LNCAP (cell line): ENCODE data around the gene HDAC4.

Experiments used
- TF ChIP-seq, protein P1 (sequence below): fragments of 450-650 bp; IDR thresholded peaks from 2 replicates; pipeline ENCODE4 v1.5.1; 2017; ENCODE audit warnings: mild to moderate bottlenecking

HDAC4 gene

DNA sequence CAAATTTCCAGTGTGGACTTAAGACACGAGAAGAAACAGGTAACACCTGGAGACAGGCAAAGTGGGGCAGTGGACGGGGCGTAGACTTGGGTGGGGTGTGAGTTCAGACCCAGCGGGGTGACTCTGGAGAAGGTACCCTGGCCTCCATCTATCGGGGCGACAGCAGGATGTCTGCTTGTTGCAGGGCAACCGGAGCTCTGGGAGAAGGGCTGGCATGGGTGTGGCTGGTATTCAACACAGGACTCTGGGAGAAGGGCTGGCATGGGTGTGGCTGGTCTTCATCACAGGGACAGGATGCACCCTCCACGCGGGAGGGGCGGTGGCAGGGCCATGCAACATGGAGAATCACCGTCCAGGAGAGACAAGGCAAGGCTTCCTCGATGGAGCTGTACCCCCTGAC lies 198.5 kb downstream of the HDAC4 start:
- TF ChIP-seq, protein P1, sequence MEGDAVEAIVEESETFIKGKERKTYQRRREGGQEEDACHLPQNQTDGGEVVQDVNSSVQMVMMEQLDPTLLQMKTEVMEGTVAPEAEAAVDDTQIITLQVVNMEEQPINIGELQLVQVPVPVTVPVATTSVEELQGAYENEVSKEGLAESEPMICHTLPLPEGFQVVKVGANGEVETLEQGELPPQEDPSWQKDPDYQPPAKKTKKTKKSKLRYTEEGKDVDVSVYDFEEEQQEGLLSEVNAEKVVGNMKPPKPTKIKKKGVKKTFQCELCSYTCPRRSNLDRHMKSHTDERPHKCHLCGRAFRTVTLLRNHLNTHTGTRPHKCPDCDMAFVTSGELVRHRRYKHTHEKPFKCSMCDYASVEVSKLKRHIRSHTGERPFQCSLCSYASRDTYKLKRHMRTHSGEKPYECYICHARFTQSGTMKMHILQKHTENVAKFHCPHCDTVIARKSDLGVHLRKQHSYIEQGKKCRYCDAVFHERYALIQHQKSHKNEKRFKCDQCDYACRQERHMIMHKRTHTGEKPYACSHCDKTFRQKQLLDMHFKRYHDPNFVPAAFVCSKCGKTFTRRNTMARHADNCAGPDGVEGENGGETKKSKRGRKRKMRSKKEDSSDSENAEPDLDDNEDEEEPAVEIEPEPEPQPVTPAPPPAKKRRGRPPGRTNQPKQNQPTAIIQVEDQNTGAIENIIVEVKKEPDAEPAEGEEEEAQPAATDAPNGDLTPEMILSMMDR, result no peak

- TF ChIP-seq, protein P1, result no peak
Measured at GRCh38 chr2:239201884-239202283, 198.9 kb downstream of the HDAC4 start.

DNA sequence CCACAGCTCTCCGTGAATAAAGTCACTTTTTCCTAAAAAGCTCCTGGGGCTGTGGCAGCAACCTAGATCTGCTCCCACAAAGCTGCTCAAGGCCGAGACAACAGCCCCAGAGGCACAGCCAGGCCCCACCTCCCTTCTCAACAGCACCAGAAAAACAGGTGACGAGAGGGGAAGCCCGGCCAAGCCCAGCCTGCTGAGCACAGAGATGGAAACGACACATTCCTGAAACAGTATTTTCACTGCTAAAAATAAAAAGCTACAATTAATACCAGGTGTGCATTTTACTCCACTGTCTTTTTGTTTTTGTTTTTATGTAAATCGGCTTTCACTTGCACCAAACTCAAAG lies 199.3 kb downstream of the HDAC4 start:
- TF ChIP-seq, protein P1, result no peak

GRCh38 chr2:239200646-239201530 lies 199.9 kb downstream of the HDAC4 start:
- TF ChIP-seq, protein P1, result no peak

DNA sequence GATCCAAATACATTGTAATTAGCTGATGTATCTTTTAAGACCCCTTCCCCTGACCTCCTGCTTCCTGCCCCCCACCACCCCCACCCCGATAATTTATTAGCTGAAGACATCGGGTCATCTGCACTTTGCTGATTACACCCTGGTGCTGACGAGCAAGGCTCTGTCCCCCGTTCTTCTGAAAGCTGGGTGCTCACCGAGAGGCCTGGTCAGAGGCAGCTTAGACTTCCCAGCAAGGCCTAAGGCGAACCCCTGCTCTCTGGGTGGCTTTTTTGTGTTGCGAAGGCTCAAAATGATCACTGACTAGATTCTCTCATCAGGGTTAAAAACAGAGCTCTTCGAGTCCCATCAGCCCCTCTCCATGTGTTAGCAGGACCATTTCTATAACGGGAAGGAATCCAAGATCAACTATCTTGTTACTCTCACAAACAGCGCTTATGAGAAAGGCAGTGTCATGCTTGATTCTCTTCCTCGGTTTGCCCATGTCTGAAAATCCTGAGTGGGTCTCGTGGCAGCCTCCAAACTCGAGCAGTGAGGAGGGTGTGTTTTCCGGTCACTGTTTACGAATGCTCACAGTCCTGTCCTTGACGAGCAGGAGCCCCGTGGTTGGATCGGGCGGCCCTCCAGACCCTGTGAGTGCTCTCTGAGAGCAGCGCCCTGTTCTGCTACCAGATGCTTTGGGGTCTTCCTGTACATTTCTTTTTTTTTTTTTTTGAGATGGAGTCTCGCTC lies 201.6 kb downstream of the HDAC4 start:
- TF ChIP-seq, protein P1, result no peak

- TF ChIP-seq, protein P1, result no peak
Measured at GRCh38 chr2:239198221-239198620, 202.6 kb downstream of the HDAC4 start.

GRCh38 chr2:239197146-239197545 lies 203.7 kb downstream of the HDAC4 start:
- TF ChIP-seq, protein P1, result no peak
